Stimulated activated CD4-positive, alpha-beta T cell treated with anti-CD3 and anti-CD28 coated beads, TNF-alpha, amount 100 ng/mL, for 4 hours (primary cell): Measurements from ENCODE around the gene DBN1.

ENCODE experiments used
- DNase-seq, 3 experiments: peaks; one replicate each; pipeline ENCODE4 v3.0.0-alpha.2; 2020; ENCODE audit warnings: low read depth in 3 of 3

Gene DBN1

DNA sequence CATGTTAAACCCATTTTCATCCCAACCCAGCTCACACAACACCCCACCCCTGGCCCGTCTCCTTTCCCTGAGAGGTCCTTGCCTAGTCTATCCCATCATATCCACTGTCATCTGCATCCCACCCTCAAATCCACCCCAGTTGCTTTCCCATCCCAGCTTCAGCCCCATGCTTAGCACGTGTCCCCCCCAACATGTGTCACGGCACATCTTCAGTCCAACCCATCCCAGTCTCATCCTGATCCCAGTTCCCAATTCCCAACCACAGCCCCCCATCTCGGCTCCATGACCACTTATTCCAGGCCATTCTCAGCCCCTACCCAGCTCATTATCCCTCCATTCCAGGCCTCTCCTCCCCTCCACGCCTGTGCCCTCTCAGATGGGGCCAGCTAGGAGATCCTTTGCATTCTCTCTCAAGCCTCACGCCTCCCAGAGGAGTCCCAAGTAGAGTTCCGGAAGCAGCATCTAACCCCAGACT lies 605 bp upstream of the DBN1 start:
- no peak for DNase-seq

DNA sequence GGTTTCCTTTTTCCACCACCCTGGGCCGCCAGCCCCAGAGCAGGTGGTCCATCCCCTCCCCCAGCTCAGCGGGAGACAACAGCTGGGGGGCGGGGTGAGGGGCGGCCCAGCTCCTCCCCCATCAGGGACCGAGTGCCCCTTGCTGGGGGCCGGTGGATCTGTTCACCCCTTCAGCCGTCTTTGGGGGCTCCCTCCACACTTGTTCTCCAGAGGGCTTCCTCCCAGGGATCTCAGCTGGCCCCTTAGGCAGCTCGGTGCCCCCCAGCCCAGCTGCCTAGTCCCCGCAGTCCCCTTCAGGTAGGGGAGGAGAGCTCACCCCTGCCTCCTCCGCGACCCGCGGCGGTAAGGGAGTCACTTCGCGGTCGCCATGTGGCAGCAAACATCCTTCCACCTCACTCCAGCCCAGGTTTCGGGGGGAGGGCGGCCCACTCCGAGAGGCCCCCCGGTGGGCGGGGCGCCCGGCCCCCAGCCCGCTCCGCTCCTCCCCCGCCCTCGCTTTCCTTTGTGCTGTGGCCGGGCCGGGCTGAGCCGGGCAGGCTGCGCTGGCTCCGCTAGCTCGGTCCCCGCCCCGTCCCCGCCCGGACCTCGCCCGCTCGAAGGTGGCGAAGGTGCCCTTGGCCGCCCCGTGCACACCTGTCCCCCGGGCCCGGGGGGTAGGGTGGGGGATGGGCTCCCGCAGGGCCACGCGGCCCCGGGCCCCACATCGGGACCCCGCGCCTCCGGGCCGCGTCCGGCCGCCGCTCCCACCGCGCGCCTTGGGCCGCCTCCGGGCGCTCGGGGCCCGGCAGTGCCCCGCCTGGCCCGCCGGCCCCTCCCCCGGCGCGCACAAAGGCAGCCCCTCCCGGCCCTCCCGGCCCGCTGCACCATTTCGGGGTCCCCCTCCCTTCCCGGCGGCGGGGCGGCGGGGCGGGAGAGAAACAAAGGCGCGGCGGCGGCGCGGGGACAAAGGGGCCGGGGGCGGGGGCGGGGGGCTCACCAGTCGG lies 683 bp downstream of the DBN1 start:
- DNase-seq: no peak

DNA sequence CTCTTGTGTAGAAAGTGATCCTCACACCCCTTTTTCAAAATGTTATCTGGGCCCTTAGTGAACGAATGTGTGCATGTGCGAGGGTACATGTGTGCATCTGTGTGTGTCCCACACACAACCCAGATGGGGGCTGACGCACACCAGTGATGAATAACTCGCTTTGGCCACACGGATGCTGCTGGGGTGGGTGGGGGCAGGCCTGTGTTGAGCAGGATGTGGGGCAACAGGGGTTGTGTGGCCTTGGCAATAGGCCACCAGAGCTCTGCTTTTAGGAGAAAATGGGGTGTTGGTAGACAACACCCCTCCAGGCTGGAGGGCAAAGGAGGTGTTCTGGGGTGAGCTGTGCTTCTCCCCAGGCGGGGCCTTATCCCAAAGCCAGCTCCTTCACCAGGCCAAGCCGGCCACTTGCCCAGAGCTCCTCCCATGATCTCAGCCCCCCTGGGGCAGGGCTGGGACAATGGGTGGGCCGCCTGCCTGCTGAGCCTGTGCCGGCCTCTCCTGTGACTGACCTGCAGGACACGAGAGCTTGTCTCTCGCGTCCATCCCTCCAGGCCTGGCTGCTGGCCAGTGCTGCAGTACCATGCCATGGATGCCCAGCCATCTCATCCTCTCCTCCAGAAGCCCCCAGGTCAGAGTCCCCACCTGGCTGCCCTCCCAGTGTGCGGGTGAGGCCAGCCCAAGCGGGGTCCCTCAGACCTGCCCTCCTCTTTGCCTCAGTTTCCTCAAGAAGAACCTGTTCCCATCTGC lies 1.7 kb downstream of the DBN1 start:
- no peak for DNase-seq

DNA sequence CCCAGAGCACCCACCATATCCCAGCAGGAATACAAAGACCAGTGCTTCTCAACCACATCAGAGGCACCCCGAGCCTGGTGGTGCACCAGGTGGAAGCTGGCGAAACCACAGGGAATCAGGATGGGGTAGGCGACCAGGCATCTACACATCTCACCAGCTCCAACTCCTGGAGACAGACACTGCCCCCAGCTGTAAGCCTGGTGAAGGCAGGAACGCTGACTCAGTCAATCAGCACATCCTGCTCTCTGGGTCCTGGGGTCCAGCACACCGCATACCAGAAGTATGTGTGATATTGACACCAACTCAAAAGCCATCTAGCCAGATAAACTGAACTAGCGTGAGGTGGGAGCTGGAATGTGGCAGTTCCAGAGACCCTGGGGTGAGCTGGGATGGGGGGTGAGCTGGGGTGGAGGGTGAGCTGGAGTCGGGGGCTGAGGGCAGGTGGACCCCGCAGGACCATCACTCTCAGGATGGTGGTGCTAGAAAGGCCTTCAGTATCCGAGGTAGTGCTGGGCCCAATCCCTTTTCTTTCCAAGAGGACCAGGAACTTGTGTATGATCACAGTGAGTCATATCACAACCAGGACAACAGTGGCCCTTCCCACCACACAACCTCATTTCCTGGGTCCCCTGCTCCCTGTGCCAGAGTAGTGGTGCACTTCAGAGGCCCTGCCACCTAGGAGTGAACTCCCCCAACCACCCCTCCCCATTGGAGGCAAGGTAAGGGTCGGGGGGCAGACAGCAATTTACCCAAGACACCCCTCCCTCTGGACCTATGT lies 2.5 kb downstream of the DBN1 start:
- DNase-seq: no peak

DNA sequence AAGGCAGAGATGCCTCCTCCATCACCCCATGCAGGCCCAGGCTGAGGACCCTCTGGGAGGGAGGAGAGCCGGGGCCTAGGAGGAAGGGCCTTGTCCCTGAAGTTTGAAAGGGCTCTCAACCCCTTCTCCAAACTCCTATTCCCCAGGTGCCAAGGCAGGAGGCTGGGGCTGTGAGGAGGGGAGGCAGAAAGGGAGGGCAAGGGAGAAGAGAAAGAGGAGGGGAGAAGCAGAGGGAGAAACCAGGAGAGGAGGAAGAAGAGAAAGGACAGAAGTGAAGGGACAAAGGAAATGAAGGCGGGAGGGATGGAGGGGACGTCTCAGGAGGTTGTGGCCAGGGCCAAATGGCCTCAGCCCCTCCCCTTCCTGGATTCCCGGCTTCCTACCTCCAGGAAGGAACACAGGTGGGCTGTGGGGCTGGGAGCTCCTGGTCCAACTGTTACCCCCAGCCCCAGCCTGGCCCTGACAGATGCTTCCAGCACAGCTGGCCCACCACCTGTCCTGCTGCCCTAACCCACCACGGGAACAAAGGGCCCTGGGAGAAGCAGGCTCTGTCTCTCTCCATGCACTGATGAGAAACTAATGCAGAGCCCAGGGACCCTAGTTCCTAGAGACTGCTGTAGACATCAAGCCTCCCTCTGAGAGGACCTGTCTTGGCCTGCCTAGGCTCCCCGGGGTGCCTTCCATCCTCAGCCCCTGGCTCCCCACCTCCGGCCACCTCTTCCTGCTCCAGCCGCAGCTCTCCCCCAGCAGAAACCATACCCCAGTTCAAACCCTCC lies 3.5 kb downstream of the DBN1 start:
- no peak for DNase-seq

DNA sequence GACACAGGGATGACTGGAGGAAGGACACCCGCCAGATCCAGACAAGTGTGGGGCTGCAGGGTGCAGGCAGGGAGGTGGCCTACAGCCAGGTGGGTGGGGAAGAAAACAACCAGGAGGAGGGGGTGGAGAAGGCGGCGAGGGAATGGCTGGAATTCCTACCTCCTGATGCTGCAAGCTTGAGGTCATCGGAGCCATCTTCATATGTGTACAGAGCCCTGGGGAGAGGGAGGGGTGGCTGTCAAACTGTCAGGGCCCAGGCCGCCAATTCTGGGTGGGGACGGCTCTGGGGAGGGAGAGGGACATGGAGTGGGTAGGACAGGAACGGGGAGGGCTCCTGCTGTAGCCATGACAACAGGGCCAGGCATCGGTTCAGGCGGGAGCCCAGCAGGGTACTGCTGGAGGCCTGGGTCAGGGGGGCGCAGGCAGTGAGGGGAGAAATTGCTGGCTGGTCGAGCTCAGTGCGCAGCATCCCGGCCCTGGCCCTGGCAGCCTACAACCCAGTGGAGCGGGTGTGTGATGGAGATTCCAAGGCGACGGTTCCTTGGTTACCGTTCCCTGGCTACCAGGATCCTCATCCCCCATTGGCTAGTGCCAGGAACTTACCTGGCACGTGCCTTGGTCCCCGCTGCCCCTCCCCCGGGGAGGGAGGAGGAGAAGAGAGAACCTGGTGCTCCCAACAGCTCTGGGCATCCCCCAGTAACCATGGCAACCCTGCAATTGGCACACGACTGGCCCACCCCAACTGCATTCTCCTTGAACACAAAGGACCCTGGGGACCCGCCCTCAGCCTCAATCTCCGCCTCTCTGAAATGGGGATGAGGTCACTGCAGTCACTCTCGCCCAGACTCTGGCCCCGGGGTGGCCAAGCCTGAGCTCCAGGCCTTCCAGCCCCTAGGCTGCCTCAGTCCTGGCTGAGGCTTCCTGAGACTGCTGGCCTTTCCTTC lies 4.5 kb downstream of the DBN1 start:
- DNase-seq: no peak

DNA sequence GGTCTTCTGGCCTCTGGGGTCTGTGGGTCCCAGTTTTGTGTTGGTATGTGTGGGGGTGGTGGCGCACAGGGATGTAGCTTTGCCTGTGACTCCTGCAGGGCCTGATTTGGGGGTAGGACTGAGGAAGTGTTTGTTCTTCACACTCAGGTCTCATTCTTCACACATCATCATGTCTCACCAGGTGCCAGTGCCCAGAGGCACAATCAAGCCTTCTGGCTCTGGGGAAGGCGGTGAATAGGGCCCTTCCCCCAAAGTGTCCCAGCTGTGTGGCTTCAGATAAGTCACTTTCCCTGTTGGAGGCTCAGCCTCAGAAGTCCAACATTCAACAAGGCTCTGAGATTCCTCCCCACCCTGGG lies 5.1 kb downstream of the DBN1 start:
- no peak for DNase-seq

DNA sequence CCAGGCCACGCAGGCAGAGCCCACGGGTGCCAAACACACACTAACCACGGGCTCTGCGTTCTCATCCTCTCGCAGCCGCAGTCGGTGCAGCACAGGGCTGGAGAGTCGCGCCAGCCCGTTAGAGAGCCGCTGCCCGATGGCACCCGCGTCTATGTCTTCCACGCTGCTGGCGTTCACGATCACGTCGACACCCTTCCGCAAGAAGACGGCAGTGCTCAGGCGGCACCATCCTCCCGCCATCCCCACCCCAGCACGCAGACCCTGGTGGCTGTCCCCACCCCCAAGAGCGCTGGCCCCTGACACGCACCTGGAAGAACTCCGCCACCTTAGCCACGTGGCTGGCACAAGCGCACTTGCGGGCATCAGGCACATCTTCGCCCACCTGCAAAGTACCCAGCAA lies 6.0 kb downstream of the DBN1 start:
- DNase-seq: no peak

DNA sequence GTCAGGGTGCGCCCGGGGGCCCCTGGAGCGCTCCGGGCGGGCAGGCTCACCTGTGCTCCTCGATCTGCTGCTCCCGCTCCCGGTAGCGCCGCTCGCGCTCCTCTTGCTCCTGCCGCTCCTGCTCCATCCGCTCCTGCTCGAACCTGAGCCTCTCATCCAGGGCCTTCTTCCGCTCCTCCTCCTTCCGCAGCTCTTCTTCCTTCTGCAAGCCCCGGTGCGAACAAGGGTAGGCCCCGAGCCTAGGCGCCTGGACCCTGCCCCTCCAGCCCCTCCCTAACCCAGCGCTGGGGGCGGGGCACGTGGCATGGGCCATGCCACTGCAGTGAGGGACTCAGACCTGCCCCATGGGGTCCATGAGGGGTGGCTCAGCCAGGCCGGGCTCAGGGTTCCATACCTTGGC lies 6.6 kb downstream of the DBN1 start:
- DNase-seq: no peak

DNA sequence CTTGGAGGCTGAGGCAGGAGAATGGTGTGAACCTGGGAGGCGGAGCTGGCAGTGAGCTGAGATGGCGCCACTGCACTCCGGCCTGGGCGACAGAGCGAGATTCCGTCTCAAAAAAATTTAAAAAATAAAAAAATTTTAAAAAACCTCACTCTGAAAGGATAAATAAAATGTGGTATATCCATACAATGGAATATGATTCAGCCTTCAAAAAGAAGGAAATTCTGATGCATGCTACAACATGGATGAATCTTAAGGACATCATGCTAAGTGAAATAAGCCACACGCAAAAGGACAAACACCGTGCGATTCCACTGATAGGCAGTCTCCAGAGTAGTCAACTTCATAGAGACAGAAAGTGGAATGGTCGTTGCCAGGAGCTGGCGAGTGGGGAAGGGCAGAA lies 8.4 kb downstream of the DBN1 start:
- DNase-seq: no peak

DNA sequence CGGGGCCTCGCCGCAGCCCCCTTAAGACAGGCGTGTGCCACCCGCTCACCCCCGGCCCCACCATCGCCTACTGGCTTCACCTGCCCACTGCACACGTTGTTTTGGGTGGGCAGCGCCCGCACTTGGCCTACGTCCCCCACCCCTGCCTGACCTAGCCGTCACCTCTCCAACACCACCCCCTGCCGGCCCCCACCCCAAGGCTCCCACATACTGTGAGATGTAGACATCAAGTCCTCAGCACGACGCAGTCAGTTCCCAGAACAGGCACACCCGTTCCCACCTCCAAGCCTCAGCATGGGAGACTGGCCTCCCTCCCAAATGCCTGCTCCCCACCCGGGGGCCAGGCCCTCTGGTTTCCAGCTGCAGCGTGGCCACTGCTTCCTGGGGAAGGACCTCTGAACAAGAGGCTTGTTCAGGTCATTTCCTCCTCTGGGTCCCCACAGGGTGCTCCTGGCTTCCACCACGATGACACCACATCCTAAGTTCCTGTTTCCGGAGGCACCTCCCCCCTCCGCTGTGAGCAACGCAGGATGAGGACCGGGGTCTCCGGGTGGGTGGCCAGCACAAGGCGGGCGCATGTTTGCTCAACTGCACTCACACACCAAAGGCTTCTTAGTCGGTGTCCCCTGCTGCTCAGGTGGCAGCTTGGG lies 11.3 kb downstream of the DBN1 start:
- no peak for DNase-seq

DNA sequence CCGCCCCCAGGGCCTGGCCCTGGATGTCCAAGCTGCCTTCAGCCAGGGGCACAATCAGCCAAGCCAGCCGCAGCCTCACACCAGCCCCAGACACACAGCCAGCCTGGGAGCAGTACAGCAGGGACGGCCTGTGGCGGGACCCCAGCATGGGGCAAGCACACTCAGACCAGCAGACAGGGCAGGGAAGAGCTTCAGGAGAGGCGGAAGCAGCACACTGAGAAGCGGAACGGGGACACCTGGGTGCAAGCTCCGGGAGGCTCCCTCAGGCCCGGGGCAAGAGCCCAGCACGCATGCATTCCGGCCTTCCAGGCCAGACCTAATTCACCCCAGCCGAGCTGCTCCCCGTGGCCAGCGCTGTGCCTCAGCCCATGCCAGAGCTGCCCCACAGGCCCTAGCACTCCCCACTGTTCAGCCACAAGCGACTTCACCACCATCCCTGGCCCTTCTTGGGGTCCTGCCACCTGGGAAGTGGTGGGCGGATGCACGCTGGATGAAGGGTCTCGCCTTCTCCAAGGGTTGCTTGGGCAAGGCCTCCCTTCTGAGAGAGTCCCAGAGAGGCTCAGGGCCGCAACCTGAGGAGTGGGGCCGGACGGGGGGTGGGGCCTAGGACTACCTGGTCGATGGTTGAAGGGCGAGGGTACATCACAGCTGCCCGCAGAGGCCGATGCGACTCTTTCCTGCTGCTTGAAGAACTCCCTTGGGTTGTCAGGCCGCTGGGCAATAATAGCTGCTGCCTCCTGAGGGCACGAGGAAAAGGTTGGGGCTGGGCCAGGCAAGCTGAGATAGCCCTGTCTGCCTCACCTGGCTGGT lies 13.4 kb downstream of the DBN1 start:
- no peak for DNase-seq

DNA sequence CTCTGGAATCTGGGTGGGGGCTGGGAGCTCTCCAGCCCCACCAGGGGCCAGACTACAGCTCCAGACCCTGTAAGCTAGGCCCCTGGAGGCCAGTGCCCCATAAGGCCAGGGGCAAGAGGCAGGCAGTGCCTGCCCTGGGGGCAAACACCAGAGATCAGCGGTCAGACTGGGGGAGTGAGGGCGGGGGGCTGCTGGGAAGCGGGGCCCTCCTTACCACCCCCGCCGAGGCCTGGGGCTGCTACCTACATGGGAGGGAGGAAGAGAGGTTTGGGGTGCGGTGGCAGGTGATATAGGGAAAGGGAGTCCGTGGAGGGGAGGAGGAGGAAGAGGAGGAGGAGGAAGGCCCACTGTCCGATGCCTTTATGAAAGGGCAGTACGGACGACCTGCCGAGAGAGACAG lies 14.1 kb downstream of the DBN1 start:
- DNase-seq: no peak

DNA sequence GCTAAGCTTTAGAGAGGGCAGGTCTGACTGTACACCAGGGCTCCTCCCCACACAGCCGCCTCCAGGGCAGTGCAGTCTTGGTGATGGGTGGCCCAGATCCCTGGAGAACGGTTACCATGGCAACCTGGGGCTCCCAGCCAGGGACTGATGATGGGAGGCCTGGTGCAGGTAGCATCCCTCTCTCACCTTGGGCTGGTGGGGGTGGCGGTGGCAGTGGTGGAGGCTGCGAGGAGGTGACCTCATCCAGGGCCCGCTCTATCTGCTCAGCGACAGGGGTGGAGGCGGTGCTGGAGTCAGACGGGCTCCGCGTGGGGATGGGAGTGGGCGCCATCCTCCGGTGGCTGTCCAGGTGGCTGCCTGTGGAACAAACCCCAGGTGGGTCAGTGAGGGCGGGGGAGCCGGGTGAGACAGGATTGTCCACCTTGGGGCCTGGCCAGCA lies 14.5 kb downstream of the DBN1 start:
- DNase-seq: no peak

DNA sequence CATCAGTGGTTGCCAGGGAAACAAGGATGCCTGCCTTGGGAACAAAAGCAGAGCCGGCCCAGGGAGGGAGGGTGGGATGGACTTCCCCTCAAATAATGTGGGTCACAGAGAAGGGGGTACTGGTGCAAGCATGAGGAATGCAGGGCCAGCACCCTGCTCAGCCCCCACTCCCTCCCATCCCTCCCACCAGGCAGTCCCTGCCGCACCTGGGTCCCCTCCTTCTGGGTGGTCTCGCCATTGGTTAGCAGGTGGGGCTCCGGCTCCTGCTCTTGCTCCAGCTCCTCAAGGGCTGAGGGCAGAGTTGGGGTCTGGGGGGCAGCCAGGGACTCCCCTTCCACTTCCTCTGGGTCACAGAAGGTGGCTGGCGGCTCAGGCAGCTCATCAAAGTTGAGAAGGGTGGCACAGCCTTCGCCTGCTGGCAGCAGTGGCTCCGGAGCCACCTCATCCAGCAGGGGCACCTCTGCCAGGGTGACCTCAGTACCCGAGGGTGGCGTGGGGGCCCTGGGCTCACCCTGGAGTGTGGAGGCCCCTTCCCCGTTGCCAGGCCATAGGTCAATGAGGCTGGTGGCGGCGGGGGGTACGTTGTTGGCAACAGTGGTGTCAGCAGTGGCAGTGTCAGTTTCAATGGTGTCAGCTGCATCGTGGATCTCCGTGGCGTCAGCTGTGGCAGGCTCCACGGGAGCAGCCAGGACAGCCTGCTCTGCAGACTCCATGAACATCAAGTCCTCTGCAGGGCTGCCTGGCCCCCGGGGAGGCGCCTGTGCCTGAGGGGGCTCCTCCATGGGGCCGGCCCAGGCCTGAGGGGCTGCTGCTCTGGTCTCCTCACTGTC lies 15.4 kb downstream of the DBN1 start:
- no peak for DNase-seq

DNA sequence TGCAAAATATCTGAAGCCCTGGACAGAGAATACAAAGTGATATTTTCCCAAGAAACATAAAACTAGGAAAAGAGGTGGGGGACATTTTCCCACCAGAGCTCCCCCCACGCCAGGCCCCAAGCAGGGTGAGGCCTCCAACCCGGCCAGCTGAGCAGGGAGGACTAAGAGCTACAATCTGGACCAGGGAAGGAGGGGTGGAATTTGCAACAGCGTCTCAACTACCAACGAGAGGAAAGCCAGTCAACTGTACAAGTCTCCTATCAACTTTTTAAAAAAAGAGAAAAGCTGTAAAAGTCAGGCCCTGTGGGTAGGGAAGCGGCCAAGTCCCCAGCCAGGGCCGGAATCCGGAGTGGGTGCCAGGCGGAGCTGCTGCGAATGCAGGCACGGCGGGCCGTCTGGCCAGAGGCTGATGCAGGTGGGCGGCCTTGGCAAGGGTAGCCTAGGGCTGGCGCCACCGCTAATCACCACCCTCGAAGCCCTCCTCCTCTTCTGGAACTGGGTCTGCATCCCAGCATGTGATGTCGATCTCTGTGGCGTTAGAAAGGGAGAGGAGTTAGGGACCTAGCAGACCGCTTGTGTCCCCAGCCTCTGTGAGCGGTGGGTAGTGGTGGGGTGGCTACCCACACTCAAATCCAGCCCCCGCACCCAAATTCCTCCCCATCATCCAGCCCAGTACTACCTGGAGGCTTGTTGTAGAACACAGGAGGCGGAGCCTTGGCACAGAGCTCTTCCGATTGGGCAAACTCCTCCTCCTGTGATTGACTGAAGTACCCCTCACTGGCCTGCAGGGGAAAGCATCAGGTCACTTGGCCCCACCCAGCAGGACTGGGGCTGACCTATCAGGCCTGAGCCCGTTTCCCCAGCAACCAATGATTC lies 16.2 kb downstream of the DBN1 start:
- DNase-seq: no peak

DNA sequence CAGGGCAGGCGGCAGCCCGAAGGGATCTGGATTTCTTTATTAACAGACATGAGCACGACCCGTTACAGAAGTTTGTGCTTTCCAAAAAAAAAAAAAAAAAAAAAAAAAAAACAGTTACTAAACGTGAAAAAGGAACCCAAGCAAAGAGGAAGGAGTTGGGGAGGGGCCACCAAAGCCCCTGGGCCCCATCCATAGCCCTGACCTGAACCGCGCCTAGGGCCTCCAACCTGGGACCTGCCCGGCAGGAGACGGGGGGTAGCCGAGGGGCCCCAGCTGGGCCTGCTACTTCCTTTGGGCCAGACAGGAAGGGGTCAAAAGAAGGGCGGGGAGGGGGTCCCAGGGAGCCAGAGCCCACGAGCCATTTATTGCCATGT lies 16.9 kb downstream of the DBN1 start:
- no peak for DNase-seq
